Activated CD4-positive, alpha-beta T cell treated with anti-CD3 and anti-CD28 coated beads for 48 hours (primary cell): Measurements from ENCODE around the gene CDON.
"Not testable (repeated sequence)": the region's sequence is repeated elsewhere in the genome, so short reads cannot be mapped to it uniquely, and the experiment has no call there.

ENCODE experiments used
- DNase-seq: peaks from one replicate; pipeline ENCODE4 v3.0.0-alpha.2; 2020

Gene CDON

GRCh38 chr11:125921042-125921441, 141.6 kb downstream of the CDON start:
- DNase-seq: no peak

- DNase-seq: no peak
These were observed 144.4 kb downstream of the CDON start for GRCh38 chr11:125918140-125918840.

DNA sequence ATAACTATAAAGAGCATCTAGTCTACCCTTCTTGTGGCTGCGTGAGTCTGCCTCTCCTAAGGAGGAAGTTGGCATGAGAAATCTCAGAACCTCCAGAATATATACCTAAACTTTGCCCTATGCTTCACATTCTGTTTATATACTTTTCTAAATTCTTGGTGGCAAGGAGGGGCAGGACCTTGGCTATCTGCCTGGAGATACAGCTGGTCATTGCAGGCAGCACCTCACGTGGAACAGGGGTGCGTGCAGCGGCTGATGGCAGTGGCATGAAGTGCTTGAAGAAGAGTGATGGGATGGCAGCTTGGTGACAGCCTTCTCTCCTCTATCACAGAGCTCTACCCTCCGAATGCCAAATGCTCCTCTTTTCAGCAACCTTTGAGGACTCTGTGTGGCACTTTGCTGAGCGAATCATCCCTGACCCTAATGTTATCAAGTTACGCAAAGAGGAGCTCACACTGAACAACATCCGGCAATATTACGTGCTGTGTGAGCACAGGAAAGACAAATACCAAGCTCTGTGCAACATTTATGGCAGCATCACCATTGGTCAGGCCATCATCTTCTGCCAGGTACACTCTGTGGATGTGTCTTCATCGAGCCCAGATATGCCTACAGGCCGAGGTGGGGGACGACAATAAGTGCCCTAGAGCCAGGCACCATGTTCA, 145.9 kb downstream of the CDON start:
- DNase-seq: no peak

GRCh38 chr11:125914601-125915000, 148.1 kb downstream of the CDON start:
- not testable (repeated sequence) for DNase-seq

DNA sequence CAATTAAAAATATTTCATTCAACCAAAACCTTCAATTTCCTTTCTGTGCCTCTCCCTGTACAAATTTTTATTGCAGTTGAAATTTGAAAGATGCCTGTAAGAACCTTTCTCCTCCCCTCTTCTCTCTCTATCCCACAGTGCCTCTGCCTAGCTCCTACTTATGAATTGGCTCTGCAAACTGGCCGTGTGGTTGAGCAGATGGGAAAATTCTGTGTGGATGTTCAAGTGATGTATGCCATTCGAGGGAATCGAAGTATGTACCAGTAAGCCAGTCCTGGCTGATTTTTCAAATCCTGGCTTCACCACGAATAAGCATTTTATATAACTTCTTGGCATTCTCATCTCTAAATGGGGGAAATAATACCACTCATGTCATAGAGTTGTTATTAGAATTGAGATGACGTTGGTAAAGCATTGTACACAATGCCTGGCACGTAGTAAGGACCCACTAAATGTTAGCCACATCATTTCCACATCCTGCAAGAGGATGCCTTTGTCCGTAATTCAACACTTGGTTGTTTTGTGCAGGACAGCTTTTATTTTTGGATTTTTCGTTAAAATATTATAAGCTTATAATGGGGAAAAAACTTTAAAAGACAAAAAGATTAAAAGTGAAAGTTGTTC, 152.3 kb downstream of the CDON start:
- no peak for DNase-seq
